ENCODE data around the gene DSCAML1.

DNA sequence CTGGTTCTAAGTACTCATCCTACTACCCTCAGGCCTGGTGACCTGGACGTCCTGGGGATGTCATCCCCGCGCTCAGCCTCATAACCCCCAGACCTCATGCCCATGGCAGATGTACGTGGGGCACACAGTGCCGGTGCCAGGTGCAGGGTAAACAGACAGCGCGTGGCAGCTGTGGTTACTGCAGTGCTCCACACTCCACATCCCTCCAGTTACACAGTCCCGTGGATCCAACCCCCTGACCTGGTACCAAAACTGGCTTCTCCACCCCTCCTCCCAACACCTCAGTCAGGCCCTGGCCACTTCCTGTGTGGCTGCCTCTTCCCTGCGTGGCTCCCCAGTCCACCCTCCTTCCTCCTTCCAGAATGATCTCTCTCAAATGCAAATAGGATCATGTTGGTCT lies 95.2 kb downstream of the DSCAML1 start:
- TF ChIP-seq, protein P1, sequence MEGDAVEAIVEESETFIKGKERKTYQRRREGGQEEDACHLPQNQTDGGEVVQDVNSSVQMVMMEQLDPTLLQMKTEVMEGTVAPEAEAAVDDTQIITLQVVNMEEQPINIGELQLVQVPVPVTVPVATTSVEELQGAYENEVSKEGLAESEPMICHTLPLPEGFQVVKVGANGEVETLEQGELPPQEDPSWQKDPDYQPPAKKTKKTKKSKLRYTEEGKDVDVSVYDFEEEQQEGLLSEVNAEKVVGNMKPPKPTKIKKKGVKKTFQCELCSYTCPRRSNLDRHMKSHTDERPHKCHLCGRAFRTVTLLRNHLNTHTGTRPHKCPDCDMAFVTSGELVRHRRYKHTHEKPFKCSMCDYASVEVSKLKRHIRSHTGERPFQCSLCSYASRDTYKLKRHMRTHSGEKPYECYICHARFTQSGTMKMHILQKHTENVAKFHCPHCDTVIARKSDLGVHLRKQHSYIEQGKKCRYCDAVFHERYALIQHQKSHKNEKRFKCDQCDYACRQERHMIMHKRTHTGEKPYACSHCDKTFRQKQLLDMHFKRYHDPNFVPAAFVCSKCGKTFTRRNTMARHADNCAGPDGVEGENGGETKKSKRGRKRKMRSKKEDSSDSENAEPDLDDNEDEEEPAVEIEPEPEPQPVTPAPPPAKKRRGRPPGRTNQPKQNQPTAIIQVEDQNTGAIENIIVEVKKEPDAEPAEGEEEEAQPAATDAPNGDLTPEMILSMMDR (IDR thresholded peaks at IDR 0.05) = no peak
- TF ChIP-seq POLR2A (IDR thresholded peaks at IDR 0.05) = no peak
